ENCODE data around the gene PLD1. TPM values are rescaled to one million over a fixed set of nuclear protein-coding genes. Genes with fewer than 3 reads are reported as not detected.
"Not testable (repeated sequence)": the region's sequence is repeated elsewhere in the genome, so short reads cannot be mapped to it uniquely, and the experiment has no call there.

PLD1 gene
- total RNA-seq, 1 donor from 2014 or later, result 66.2 TPM

- DNase-seq, result no peak
Observed at GRCh38 chr3:171695426-171695825, 114.9 kb downstream of the PLD1 start.

GRCh38 chr3:171694888-171695287 is 115.4 kb downstream of the PLD1 start:
- DNase-seq, result no peak

- not testable (repeated sequence) for DNase-seq
Observed at GRCh38 chr3:171692551-171692950, 117.7 kb downstream of the PLD1 start.

- no peak for DNase-seq
Observed at GRCh38 chr3:171691485-171691884, 118.8 kb downstream of the PLD1 start.

GRCh38 chr3:171690281-171690680 is 120.0 kb downstream of the PLD1 start:
- DNase-seq, result no peak

GRCh38 chr3:171688593-171688992 is 121.7 kb downstream of the PLD1 start:
- DNase-seq, result no peak

- no peak for DNase-seq
Observed at GRCh38 chr3:171688002-171688401, 122.3 kb downstream of the PLD1 start.

GRCh38 chr3:171687581-171687980 is 122.7 kb downstream of the PLD1 start:
- no peak for DNase-seq

- no peak for DNase-seq
Observed at GRCh38 chr3:171687064-171687463, 123.2 kb downstream of the PLD1 start.

- DNase-seq, result no peak
Observed at GRCh38 chr3:171685116-171685895, 125.0 kb downstream of the PLD1 start.

- DNase-seq, result no peak
Observed at GRCh38 chr3:171684221-171684620, 126.1 kb downstream of the PLD1 start.

GRCh38 chr3:171682743-171683142 is 127.5 kb downstream of the PLD1 start:
- DNase-seq, result no peak

- no peak for DNase-seq
Observed at GRCh38 chr3:171680726-171681411, 129.4 kb downstream of the PLD1 start.

- DNase-seq, result no peak
Observed at GRCh38 chr3:171678971-171679492, 131.3 kb downstream of the PLD1 start.

- DNase-seq, result peak; percentile 6
Observed at GRCh38 chr3:171677706-171678105, 132.6 kb downstream of the PLD1 start.

- DNase-seq, result peak; percentile 85
Observed at GRCh38 chr3:171676601-171677175, 133.6 kb downstream of the PLD1 start.

GRCh38 chr3:171673951-171674350 is 136.3 kb downstream of the PLD1 start:
- no peak for DNase-seq

- no peak for DNase-seq
Observed at GRCh38 chr3:171672538-171672937, 137.7 kb downstream of the PLD1 start.

GRCh38 chr3:171672124-171672523 is 138.2 kb downstream of the PLD1 start:
- no peak for DNase-seq

- no peak for DNase-seq
Observed at GRCh38 chr3:171671709-171672108, 138.6 kb downstream of the PLD1 start.

GRCh38 chr3:171666516-171666915 is 143.8 kb downstream of the PLD1 start:
- no peak for DNase-seq

- DNase-seq, result no peak
Observed at GRCh38 chr3:171663805-171664204, 146.5 kb downstream of the PLD1 start.

- DNase-seq, result no peak
Observed at GRCh38 chr3:171661484-171661883, 148.8 kb downstream of the PLD1 start.

GRCh38 chr3:171660188-171660587 is 150.1 kb downstream of the PLD1 start:
- DNase-seq, result no peak

Measured in dermis blood vessel endothelial cell (primary cell).